ENCODE results near the gene FRMD7. TPM values are rescaled to one million over a fixed set of nuclear protein-coding genes. Genes with fewer than 3 reads are reported as not detected.

The FRMD7 gene
- total and polyA plus RNA-seq, 2 experiments from 2014 or later = not detected

DNA sequence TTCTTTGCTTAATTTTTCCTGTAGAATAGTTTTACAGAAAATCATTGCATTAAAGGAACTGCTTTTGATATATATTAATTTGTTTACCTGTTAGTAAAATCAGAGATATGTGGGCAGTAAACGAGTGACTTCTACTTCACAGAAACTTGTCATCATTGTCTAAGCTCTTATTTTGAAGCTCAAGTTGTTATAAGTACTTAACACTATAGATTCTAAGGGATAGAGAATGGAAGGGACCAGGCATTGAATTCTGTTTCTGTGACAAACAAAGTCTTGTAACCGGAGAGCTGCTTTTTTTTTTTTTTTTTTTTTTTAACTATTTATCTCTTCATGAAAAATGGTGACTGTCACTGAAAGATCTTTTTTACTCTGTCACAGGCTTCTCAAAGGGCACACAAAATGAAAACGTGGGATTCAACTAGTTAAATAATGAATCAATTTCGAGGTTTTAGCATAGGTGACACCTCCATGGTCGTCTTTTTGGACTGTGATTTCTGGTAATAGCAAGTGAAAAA, 90.3 kb downstream of the FRMD7 start:
- Histone ChIP-seq H3K4me1 (ENCODE audit: low read depth) (peaks cover 36% of the 10 kb centered on the region), H3K27ac (no peak overlapping the region), H3K27me3 (no peaks in the 10 kb centered on the region), H3K36me3 (no peaks in the 10 kb centered on the region), H3K4me3 (no peak overlapping the region), H3K9me3 (ENCODE audit: low read depth) (no peaks in the 10 kb centered on the region)
- no peak for TF ChIP-seq CTCF (IDR thresholded peaks at IDR 0.05; ENCODE audit: low read depth, low read length)
- DNase-seq (ENCODE audit: low read depth in 1 of 2, low spot score in 1 of 2) = no peak

DNA sequence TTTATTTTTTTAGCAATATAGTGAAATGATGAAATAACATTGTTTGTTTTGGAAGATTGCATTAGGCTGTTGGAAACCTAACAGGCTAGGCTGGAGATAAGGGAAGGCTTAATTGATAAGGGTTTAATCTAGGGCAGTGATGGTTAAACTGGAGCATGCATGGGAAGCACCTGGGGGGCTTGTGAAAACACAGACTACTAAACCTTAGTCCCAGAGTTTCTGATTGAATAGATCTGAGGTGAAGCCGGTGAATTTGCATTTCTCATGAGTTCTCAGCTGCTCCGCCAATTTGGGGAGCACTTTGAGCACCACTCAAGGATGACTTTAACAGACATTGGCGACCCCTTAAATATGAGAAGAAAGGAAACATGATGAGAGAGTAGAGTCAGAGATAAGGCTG, 93.2 kb downstream of the FRMD7 start:
- peaks cover 33% of the 10 kb centered on the region for H3K4me1 ChIP-seq (ENCODE audit: low read depth)

GRCh38 chrX:132033166-132033565, 94.7 kb downstream of the FRMD7 start:
- no peaks in the 10 kb centered on the region for H3K36me3 ChIP-seq
- peaks cover 30% of the 10 kb centered on the region for H3K4me1 ChIP-seq (ENCODE audit: low read depth)
- no peaks in the 10 kb centered on the region for H3K27me3 ChIP-seq
- TF ChIP-seq CTCF (IDR thresholded peaks at IDR 0.05; ENCODE audit: low read depth, low read length) = no peak
- no peak for DNase-seq (ENCODE audit: low read depth in 1 of 2, low spot score in 1 of 2)
- H3K27ac ChIP-seq = peak overlapping the region; percentile 70
- H3K9me3 ChIP-seq (ENCODE audit: low read depth) = no peaks in the 10 kb centered on the region
- no peak overlapping the region for H3K4me3 ChIP-seq

More for the DNA sequence above, 93.2 kb downstream of the FRMD7 start:
- no peaks in the 10 kb centered on the region for H3K9me3 ChIP-seq (ENCODE audit: low read depth)
- H3K4me3 ChIP-seq = no peak overlapping the region
- H3K27ac ChIP-seq = no peak overlapping the region
- TF ChIP-seq CTCF (IDR thresholded peaks at IDR 0.05; ENCODE audit: low read depth, low read length) = no peak
- no peak for DNase-seq (ENCODE audit: low read depth in 1 of 2, low spot score in 1 of 2)
- no peaks in the 10 kb centered on the region for H3K27me3 ChIP-seq
- H3K36me3 ChIP-seq = no peaks in the 10 kb centered on the region

DNA sequence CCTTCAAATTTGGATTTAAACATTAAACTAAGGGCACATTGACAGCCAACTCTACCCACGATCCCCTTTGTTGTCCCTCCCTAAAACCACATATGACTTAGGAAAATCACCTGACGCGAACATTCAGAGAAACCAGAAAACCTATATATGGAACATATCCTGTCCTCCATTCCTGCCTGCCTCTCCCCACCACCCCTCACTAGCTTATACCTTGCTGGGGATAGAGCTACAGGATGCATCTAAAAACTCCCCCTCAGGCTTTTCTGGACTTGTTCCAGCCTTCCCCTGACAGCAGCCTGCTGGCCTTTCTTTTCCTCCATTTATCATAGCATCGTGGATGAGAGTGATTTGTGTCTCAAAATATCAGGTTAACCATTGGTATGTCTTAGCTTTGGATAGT, 96.0 kb downstream of the FRMD7 start:
- H3K9me3 ChIP-seq (ENCODE audit: low read depth) = no peaks in the 10 kb centered on the region
- H3K4me1 ChIP-seq (ENCODE audit: low read depth) = peaks cover 26% of the 10 kb centered on the region
- H3K27me3 ChIP-seq = no peaks in the 10 kb centered on the region
- no peak for TF ChIP-seq CTCF (IDR thresholded peaks at IDR 0.05; ENCODE audit: low read depth, low read length)
- no peaks in the 10 kb centered on the region for H3K36me3 ChIP-seq
- no peak for DNase-seq (ENCODE audit: low read depth in 1 of 2, low spot score in 1 of 2)
- H3K27ac ChIP-seq = peak overlapping the region; percentile 51
- no peak overlapping the region for H3K4me3 ChIP-seq

GRCh38 chrX:132030264-132030663, 97.6 kb downstream of the FRMD7 start:
- no peaks in the 10 kb centered on the region for H3K36me3 ChIP-seq
- no peak for TF ChIP-seq CTCF (IDR thresholded peaks at IDR 0.05; ENCODE audit: low read depth, low read length)

More at GRCh38 chrX:132030264-132030663, 97.6 kb downstream of the FRMD7 start:
- no peak overlapping the region for H3K4me3 ChIP-seq
- peaks cover 42% of the 10 kb centered on the region for H3K4me1 ChIP-seq (ENCODE audit: low read depth)
- no peaks in the 10 kb centered on the region for H3K27me3 ChIP-seq
- no peak for DNase-seq (ENCODE audit: low read depth in 1 of 2, low spot score in 1 of 2)
- no peak overlapping the region for H3K27ac ChIP-seq
- no peaks in the 10 kb centered on the region for H3K9me3 ChIP-seq (ENCODE audit: low read depth)

Other genes starting within 250 kb of the FRMD7 start
- gene STK26, start 104.7 kb downstream of the FRMD7 start, total RNA-seq = 95.5 and 112 TPM in 2 replicates
- 86.1 and 135 TPM in 2 replicates for gene STK26, start 104.7 kb downstream of the FRMD7 start, polyA plus RNA-seq
- gene RAP2C, start 91.4 kb upstream of the FRMD7 start, total RNA-seq = 25.3 and 32.6 TPM in 2 replicates
- gene RAP2C, start 91.4 kb upstream of the FRMD7 start, polyA plus RNA-seq = 28.7 and 32.8 TPM in 2 replicates

All from cardiac muscle cell (in vitro differentiated cells and primary cell).